Thoracic aorta (tissue), 2 donors: ENCODE data around the gene RSPO4. TPM values are rescaled to one million over a fixed set of nuclear protein-coding genes. Genes with fewer than 3 reads are reported as not detected.

Experiments used
- ATAC-seq: fragments of 150-250 bp; one replicate; pipeline ENCODE4 v1.8.0; 2017; ENCODE audit warnings: low read depth; ENCODE audit not compliant: insufficient number of reproducible peaks, low FRiP score
- DNase-seq: peaks from one replicate; pipeline ENCODE4 v3.0.0-alpha.2; 2020; ENCODE audit warnings: low spot score
- H3K27ac ChIP-seq, 2 donors: fragments of 200-600 bp; sonication (generic); 1 replicate in 1 of 2; 2 replicates in 1 of 2; pipeline ENCODE4 v1.5.1; 2016; ENCODE audit warnings: mild to moderate bottlenecking in 2 of 2, moderate library complexity in 2 of 2
- H3K27me3 ChIP-seq: fragments of 200-600 bp; sonication (generic); replicated peaks from 2 replicates; pipeline ENCODE4 v1.6.0; 2016; ENCODE audit warnings: mild to moderate bottlenecking; ENCODE audit not compliant: insufficient read depth
- H3K36me3 ChIP-seq: fragments of 200-600 bp; sonication (generic); one replicate; pipeline ENCODE4 v1.5.1; 2016
- H3K4me1 ChIP-seq, 2 donors: fragments of 200-600 bp; sonication (generic); 1 replicate in 1 of 2; 2 replicates in 1 of 2; pipeline versions ENCODE4 v1.5.1 to v1.6.0; 2016; ENCODE audit warnings: low read depth in 2 of 2, mild to moderate bottlenecking in 1 of 2; ENCODE audit not compliant: control insufficient read depth in 1 of 2
- H3K4me3 ChIP-seq: fragments of 200-600 bp; sonication (generic); 2 replicates; pipeline ENCODE4 v1.5.1; 2016; ENCODE audit warnings: mild to moderate bottlenecking
- H3K9me3 ChIP-seq: fragments of 200-600 bp; sonication (generic); 2 replicates; pipeline ENCODE4 v1.5.1; 2016
- total RNA-seq, 2 donors: library from RNA; depleted of rRNA; stranded (reverse); fragments of >200 nt; gene quantifications; one replicate each; pipeline versions ENCODE4 v1.1.0 to v1.2.3, GENCODE V29; 2016
- TF ChIP-seq, protein P1 (sequence below): fragments of 200-600 bp; sonication (generic); IDR thresholded peaks from one replicate; pipeline ENCODE4 v1.5.1; 2019; ENCODE audit warnings: antibody characterized with exemption

Gene RSPO4
- total RNA-seq, 2 donors from 2014 or later: not detected

DNA sequence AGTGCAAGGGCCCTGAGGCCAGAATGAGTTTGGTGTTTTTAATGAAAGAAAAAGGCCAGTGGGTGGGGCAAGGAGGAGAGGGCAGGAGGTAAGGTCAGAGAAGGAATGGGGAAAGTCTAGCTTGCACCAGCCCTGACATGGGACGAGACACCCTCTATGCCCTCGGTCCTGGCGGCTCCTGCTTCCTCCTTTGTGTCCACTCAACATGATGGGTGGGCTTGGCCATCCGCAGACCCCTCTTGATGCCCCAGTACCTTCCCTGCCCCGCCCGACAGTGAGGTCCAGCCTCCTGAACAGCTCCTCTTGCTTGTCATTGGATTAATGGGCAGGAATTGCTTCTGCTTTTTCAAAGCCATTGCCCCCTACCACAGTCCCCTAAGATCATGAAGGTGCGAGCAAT, 52.4 kb downstream of the RSPO4 start:
- ATAC-seq (no peak), DNase-seq (no peak)
- Histone ChIP-seq H3K36me3 (no peaks in the 10 kb centered on the region), H3K4me3 (no peak overlapping the region), H3K27me3 (no peaks in the 10 kb centered on the region), H3K4me1 (no peaks in the 10 kb centered on the region), H3K9me3 (no peaks in the 10 kb centered on the region), H3K27ac (no peak overlapping the region)
- TF ChIP-seq, protein P1, sequence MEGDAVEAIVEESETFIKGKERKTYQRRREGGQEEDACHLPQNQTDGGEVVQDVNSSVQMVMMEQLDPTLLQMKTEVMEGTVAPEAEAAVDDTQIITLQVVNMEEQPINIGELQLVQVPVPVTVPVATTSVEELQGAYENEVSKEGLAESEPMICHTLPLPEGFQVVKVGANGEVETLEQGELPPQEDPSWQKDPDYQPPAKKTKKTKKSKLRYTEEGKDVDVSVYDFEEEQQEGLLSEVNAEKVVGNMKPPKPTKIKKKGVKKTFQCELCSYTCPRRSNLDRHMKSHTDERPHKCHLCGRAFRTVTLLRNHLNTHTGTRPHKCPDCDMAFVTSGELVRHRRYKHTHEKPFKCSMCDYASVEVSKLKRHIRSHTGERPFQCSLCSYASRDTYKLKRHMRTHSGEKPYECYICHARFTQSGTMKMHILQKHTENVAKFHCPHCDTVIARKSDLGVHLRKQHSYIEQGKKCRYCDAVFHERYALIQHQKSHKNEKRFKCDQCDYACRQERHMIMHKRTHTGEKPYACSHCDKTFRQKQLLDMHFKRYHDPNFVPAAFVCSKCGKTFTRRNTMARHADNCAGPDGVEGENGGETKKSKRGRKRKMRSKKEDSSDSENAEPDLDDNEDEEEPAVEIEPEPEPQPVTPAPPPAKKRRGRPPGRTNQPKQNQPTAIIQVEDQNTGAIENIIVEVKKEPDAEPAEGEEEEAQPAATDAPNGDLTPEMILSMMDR: no peak

DNA sequence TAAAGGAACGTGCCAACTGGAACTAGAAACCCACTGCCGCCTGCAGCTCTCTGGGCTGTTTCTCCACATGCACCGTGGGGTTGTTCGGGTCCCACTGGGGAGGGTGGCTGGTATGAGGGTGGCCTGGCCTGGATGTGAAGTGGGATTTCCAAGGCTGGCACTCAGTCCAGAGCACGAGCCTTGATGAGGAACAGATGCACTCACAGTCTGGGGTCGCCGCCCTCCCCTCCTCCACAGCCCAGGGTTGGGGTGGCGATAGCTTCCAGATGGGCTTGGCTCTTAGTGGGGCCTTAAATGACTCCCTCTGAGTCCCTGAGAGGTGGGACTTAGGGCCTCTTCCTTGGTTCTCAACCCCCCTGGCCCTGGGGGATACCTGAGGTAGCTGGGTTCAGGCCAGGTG, 55.3 kb downstream of the RSPO4 start:
- Histone ChIP-seq H3K27me3 (no peaks in the 10 kb centered on the region), H3K27ac (no peak overlapping the region), H3K4me1 (no peaks in the 10 kb centered on the region), H3K9me3 (no peaks in the 10 kb centered on the region), H3K4me3 (no peak overlapping the region), H3K36me3 (no peaks in the 10 kb centered on the region)
- TF ChIP-seq, protein P1: no peak
- ATAC-seq (no peak), DNase-seq (no peak)

DNA sequence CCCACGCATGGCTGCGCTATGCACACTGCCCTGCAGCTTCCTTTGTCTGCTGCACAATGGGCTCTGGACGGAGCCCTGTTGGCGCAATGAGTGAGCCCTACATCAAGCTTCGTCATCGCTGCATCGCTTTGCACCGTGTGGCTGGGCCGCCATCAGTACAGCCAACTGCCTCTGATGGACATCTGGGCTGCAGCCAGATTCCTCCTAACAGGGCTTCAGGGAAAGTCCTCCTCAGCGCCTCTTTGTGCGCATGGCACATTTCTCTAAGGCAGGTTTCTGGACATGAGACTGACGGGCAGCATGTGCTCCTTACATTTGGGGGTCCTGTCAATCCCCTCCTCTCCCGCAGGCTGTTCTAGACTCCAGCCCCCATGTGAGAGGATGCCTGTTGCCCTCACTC, 56.3 kb downstream of the RSPO4 start:
- no peaks in the 10 kb centered on the region for H3K4me1 ChIP-seq
- H3K27me3 ChIP-seq: no peaks in the 10 kb centered on the region
- H3K36me3 ChIP-seq: no peaks in the 10 kb centered on the region
- TF ChIP-seq, protein P1: no peak
- no peak overlapping the region for H3K27ac ChIP-seq
- DNase-seq: no peak
- no peaks in the 10 kb centered on the region for H3K9me3 ChIP-seq
- no peak overlapping the region for H3K4me3 ChIP-seq
- ATAC-seq: no peak

DNA sequence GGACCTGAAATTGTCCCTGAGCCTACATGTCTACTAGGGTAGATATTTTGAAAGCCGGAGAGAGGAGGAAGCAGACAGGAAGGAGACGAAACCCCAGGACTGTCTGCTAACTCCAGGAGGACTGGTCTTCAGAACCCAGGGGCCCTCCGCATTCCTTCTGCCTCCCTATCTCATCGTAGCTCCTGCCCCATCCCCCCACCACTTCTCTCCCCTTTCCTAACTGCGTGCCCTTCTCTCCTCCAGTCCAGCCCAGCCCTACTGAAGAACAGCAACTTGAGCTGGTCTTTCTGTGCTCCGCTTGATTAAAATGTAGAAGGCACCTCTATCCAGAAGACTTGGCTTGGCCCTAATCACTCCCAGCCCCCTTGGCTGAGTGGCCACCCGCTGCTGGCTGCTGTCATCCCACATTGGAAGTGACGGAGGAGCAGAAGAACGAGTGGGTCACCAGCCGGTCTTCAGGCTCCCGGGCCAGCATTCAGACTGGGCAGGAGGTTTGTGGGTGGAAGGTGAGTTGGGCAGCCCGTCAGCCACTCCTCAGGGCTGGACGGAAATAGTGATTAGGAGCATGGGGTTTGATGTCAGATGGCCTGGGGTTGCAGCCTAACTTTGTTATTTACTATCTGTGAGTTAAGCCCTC, 57.2 kb downstream of the RSPO4 start:
- no peaks in the 10 kb centered on the region for H3K27me3 ChIP-seq
- DNase-seq (no peak), ATAC-seq (no peak)
- TF ChIP-seq, protein P1: no peak
- H3K4me1 ChIP-seq: no peaks in the 10 kb centered on the region
- H3K4me3 ChIP-seq: no peak overlapping the region
- no peaks in the 10 kb centered on the region for H3K9me3 ChIP-seq
- H3K27ac ChIP-seq: no peak overlapping the region
- H3K36me3 ChIP-seq: no peaks in the 10 kb centered on the region

DNA sequence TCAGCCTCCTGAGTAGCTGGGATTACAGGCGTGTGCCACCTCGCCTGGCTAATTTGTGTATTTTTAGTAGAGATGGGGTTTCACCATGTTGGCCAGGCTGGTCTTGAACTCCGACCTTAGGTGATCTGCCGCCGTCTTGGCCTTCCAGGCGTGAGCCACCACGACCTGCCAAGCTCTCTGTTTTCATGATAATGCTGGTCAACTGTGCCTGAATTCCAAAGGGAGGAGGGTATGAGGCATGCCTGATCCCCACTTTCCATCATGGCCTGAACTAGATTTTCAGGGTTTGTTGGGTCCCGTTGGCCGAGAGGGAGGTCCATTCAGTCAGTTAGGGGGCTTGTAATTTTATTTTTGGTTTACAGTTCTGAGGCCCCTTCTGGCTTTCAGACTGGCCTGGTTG, 58.0 kb downstream of the RSPO4 start:
- ATAC-seq (no peak), DNase-seq (no peak)
- TF ChIP-seq, protein P1: no peak
- H3K4me3 ChIP-seq: no peak overlapping the region
- H3K36me3 ChIP-seq: no peaks in the 10 kb centered on the region
- no peak overlapping the region for H3K27ac ChIP-seq
- no peaks in the 10 kb centered on the region for H3K9me3 ChIP-seq
- no peaks in the 10 kb centered on the region for H3K4me1 ChIP-seq
- H3K27me3 ChIP-seq: no peaks in the 10 kb centered on the region
